Glutamatergic neuron (in vitro differentiated cells): Measurements from ENCODE around the gene ZNHIT2. TPM values are rescaled to one million over a fixed set of nuclear protein-coding genes. Genes with fewer than 3 reads are reported as not detected.
A peak's percentile ranks its signal among the peaks of the same experiment; 100 is the strongest.

Experiments
- DNase-seq: peaks from one replicate; pipeline ENCODE4 v3.0.0; 2022
- H3K27ac Mint-ChIP-seq: one replicate; pipeline ENCODE4 v1.8.0; 2020; ENCODE audit warnings: mild to moderate bottlenecking, mixed read lengths, inconsistent platforms; ENCODE audit not compliant: unreplicated experiment
- H3K27me3 Mint-ChIP-seq: one replicate; pipeline ENCODE4 v1.8.0; 2020; ENCODE audit warnings: mild to moderate bottlenecking, moderate library complexity, mixed read lengths, inconsistent platforms; ENCODE audit not compliant: unreplicated experiment
- H3K36me3 Mint-ChIP-seq: one replicate; pipeline ENCODE4 v1.8.0; 2020; ENCODE audit warnings: mild to moderate bottlenecking, mixed read lengths, inconsistent platforms; ENCODE audit not compliant: unreplicated experiment
- H3K4me1 Mint-ChIP-seq: one replicate; pipeline ENCODE4 v1.8.0; 2020; ENCODE audit warnings: mild to moderate bottlenecking, low read depth, mixed read lengths, inconsistent platforms; ENCODE audit not compliant: unreplicated experiment
- H3K4me3 Mint-ChIP-seq: one replicate; pipeline ENCODE4 v1.8.0; 2020; ENCODE audit warnings: mild to moderate bottlenecking, mixed read lengths, inconsistent platforms; ENCODE audit not compliant: unreplicated experiment
- H3K9me3 Mint-ChIP-seq: one replicate; pipeline ENCODE4 v1.8.0; 2020; ENCODE audit warnings: mild to moderate bottlenecking, moderate library complexity, mixed read lengths, inconsistent platforms; ENCODE audit not compliant: unreplicated experiment
- total RNA-seq: library from RNA; stranded (reverse); fragmentation: NEBNext Ultra II Directional; extraction: Animal tissue kit (Norgen Biotek cat#: 25700); gene quantifications from one replicate; pipeline ENCODE4 v1.2.1, GENCODE V29; 2021; ENCODE audit not compliant: unreplicated experiment
- TF ChIP-seq, protein P1 (sequence below): fragments of 200-600 bp; sonication (generic); IDR thresholded peaks from one replicate; pipeline ENCODE4 v1.5.0; 2021; ENCODE audit not compliant: partially characterized antibody, unreplicated experiment

ZNHIT2 gene
- total RNA-seq, 1 donor from 2014 or later: 4.1 TPM

GRCh38 chr11:65086809-65087208, 30.7 kb downstream of the ZNHIT2 start:
- no peak for DNase-seq
- TF ChIP-seq, protein P1, sequence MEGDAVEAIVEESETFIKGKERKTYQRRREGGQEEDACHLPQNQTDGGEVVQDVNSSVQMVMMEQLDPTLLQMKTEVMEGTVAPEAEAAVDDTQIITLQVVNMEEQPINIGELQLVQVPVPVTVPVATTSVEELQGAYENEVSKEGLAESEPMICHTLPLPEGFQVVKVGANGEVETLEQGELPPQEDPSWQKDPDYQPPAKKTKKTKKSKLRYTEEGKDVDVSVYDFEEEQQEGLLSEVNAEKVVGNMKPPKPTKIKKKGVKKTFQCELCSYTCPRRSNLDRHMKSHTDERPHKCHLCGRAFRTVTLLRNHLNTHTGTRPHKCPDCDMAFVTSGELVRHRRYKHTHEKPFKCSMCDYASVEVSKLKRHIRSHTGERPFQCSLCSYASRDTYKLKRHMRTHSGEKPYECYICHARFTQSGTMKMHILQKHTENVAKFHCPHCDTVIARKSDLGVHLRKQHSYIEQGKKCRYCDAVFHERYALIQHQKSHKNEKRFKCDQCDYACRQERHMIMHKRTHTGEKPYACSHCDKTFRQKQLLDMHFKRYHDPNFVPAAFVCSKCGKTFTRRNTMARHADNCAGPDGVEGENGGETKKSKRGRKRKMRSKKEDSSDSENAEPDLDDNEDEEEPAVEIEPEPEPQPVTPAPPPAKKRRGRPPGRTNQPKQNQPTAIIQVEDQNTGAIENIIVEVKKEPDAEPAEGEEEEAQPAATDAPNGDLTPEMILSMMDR: no peak
- Mint-ChIP-seq H3K4me3 (no peak overlapping the region), H3K27ac (no peak overlapping the region), H3K36me3 (no peaks in the 10 kb centered on the region), H3K27me3 (peaks cover 6% of the 10 kb centered on the region), H3K9me3 (peaks cover 6% of the 10 kb centered on the region), H3K4me1 (peaks cover 7% of the 10 kb centered on the region)

DNA sequence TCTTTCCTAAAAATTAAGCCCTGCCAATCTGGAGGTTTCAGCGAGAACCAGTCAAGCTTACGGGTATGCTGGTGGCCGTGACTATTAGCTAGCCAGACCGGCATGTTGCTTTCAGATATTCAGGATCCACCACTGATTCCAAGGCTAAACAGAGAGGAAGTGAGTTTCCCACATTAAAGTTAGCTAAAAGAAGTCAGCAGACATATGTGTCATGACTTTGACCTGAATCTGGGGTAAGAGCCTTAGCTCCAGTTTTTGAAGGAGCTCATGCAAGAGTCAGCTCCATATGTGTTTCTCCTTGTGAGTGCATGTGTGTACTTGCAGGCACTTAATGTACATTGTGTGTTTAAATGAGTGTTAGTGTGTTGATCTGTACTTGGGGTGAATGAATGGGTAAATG, 32.1 kb downstream of the ZNHIT2 start:
- H3K27ac Mint-ChIP-seq: no peak overlapping the region
- peaks cover 7% of the 10 kb centered on the region for H3K4me1 Mint-ChIP-seq
- peaks cover 8% of the 10 kb centered on the region for H3K27me3 Mint-ChIP-seq
- H3K4me3 Mint-ChIP-seq: peak overlapping the region; percentile 93
- peaks cover 6% of the 10 kb centered on the region for H3K9me3 Mint-ChIP-seq
- no peaks in the 10 kb centered on the region for H3K36me3 Mint-ChIP-seq
- TF ChIP-seq, protein P1: no peak
- DNase-seq: no peak

DNA sequence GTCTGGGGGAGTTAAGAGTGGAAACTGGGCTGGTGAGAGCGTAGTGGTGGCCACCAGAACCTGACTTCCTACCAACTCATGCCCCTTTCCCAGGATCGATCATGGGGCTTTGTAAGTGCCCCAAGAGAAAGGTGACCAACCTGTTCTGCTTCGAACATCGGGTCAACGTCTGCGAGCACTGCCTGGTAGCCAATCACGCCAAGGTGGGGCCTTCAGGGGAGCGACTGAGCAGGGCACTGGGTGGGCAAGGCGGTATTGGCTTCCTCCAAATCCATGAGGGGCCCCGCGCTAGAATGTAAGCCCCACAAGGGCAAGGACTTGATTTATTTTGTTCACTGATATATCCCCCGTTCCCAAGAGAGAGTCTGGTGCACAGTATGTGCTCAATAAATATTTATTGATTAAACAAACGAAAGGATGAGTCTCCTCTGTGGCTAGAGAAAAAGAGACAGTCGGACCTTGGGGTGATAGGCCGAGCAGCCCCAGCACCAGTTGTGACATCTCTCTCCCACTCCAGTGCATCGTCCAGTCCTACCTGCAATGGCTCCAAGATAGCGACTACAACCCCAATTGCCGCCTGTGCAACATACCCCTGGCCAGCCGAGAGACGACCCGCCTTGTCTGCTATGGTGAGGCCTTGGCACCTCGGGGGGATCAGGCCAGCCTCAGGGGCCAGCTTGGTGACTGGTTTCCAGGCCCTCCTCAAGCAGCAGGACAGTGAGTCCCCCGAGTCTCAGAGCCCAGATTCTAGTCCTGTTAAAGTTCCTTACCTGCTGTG, 32.7 kb downstream of the ZNHIT2 start:
- H3K27me3 Mint-ChIP-seq: peaks cover 8% of the 10 kb centered on the region
- TF ChIP-seq, protein P1: no peak
- peaks cover 6% of the 10 kb centered on the region for H3K9me3 Mint-ChIP-seq
- H3K27ac Mint-ChIP-seq: peak overlapping the region; percentile 75
- no peaks in the 10 kb centered on the region for H3K36me3 Mint-ChIP-seq
- no peak for DNase-seq
- H3K4me3 Mint-ChIP-seq: peak overlapping the region; percentile 93
- H3K4me1 Mint-ChIP-seq: peaks cover 7% of the 10 kb centered on the region

DNA sequence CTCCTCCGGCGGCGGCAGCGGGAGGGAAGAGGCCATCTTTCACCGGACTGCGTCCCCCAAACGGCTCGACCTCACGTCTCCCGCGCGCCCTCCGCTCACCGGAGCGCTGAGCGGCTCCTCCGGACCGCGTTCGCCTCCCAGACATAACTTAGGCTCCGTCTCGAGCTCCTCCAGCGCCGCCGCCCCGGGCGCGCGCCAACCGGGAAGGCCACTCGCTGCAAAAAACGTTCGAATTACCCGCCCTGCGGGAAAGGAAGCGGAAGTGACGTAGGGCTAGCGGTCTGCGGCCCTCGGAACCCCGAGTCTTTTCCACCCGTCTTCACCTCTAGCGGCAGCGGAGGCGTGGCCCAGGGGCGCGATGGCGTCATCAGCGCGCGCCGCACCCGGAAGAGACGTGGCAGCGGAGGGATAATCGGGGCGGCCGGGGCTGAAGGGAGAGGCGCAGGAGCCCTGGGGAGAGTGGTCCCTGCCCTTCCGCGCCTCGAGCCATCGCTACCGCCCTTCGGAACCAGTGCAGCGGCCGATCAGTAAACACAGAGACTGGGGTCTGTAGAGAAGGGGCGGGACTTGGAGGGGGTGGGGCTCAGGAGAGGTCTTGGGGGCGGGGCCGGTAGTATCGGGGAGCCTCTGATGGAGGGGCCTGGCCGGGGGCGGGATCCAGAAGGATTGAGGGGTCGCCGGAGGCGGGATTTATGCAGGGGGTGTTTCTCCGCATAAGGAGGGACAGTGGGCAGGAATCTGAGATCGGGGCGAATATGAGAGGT, 33.5 kb downstream of the ZNHIT2 start, which contains the start of the genes CDCA5 and ZFPL1:
Gene CDCA5, minus strand, starts transcription at position 207 of the 764 bp plus-strand sequence. Its CDS starts 62 bp downstream, at position 145.
Gene ZFPL1, plus strand, starts transcription at position 389 of the 764 bp plus-strand sequence. CDS start 477 bp downstream, outside the sequence.
- peaks cover 5% of the 10 kb centered on the region for H3K9me3 Mint-ChIP-seq
- peak within 1 kb of the TSS; percentile 93 for H3K4me3 Mint-ChIP-seq
- TF ChIP-seq, protein P1: no peak
- DNase-seq: peak; percentile 97
- H3K36me3 Mint-ChIP-seq: no peaks in the 10 kb centered on the region
- peaks cover 8% of the 10 kb centered on the region for H3K27me3 Mint-ChIP-seq
- peak within 1 kb of the TSS; percentile 75 for H3K27ac Mint-ChIP-seq
- peaks cover 7% of the 10 kb centered on the region for H3K4me1 Mint-ChIP-seq
